HG02970 (cell line): ENCODE results near the gene DOCK9.

Source experiments
- ATAC-seq: cut with Tn5 transposase; IDR thresholded peaks from one replicate; pipeline ENCODE4 v1.9.1; 2021; ENCODE audit warnings: mild to moderate bottlenecking, moderate library complexity, moderate number of reproducible peaks; ENCODE audit not compliant: unreplicated experiment, low FRiP score

The DOCK9 gene

GRCh38 chr13:98890186-98890585 is 87.7 kb downstream of the DOCK9 start:
- no peak for ATAC-seq

- ATAC-seq: no peak
Observed at GRCh38 chr13:98889419-98890085, 88.3 kb downstream of the DOCK9 start.

- ATAC-seq: no peak
Observed at GRCh38 chr13:98888890-98889279, 89.0 kb downstream of the DOCK9 start.

- ATAC-seq: no peak
Observed at GRCh38 chr13:98888222-98888889, 89.5 kb downstream of the DOCK9 start.

- ATAC-seq: no peak
Observed at GRCh38 chr13:98886587-98887230, 91.2 kb downstream of the DOCK9 start.

- no peak for ATAC-seq
Observed at GRCh38 chr13:98885600-98885999, 92.3 kb downstream of the DOCK9 start.

GRCh38 chr13:98883998-98884397 is 93.9 kb downstream of the DOCK9 start:
- no peak for ATAC-seq

GRCh38 chr13:98881390-98881789 is 96.5 kb downstream of the DOCK9 start:
- ATAC-seq: no peak

GRCh38 chr13:98880677-98881076 is 97.2 kb downstream of the DOCK9 start:
- no peak for ATAC-seq

GRCh38 chr13:98879957-98880356 is 97.9 kb downstream of the DOCK9 start:
- ATAC-seq: no peak

- no peak for ATAC-seq
Observed at GRCh38 chr13:98879127-98879520, 98.7 kb downstream of the DOCK9 start.

- no peak for ATAC-seq
Observed at GRCh38 chr13:98878486-98879126, 99.3 kb downstream of the DOCK9 start.

- ATAC-seq: no peak
Observed at GRCh38 chr13:98877936-98878335, 99.9 kb downstream of the DOCK9 start.

GRCh38 chr13:98877466-98877865 is 100.4 kb downstream of the DOCK9 start:
- ATAC-seq: no peak

- ATAC-seq: no peak
Observed at GRCh38 chr13:98875146-98875729, 102.6 kb downstream of the DOCK9 start.

GRCh38 chr13:98874029-98874397 is 103.9 kb downstream of the DOCK9 start:
- ATAC-seq: no peak

GRCh38 chr13:98873377-98874028 is 104.4 kb downstream of the DOCK9 start:
- ATAC-seq: no peak

GRCh38 chr13:98871727-98872126 is 106.1 kb downstream of the DOCK9 start:
- ATAC-seq: no peak

GRCh38 chr13:98869408-98870090 is 108.3 kb downstream of the DOCK9 start:
- no peak for ATAC-seq

GRCh38 chr13:98868932-98869331 is 108.9 kb downstream of the DOCK9 start:
- ATAC-seq: no peak
